ENCODE results near the gene SMAD4.

The SMAD4 gene

DNA sequence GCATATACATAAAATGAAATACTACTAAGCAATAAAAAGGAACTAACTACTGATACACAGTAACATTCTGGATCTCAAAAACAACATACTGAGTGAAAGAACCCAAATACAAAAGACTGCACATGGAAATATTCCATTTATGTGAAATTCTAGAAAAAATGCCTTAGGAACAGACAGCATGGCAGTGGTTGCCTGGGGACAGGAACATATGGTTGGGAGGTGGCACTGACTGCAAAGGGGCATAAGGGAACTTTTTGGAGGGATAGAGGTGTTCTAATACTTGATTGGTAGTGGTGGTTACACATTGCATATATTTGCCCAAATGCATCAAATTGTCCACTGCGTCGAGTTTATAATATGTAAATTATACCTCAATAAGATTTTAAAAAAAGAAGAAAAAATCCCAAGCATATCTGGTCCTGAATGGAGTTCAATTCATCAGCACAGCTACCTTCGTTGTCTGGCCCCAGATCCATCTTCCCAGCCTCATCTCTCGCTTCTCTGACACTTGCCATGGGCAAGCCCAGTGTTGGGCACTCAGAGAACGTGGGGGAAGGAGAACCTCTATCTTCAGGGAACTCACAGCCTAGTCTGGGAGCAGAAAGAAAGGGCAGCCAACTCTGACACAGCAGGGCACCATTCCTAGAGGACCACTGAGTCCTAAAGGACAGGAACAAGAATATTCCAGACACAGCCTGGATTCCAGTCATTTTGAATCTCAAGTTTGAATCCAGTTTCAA lies 8.6 kb upstream of the SMAD4 start:
- no peak overlapping the region for H3K27ac ChIP-seq (ENCODE audit: low read length)
- H3K4me2 ChIP-seq (ENCODE audit: insufficient read depth, low read length) = no peak overlapping the region
- H3K9ac ChIP-seq (ENCODE audit: low read depth, low read length) = no peak overlapping the region
- no peak overlapping the region for H3K4me3 ChIP-seq (ENCODE audit: low read depth in 1 of 2, low read length in 2 of 2)
- no peak overlapping the region for H2AFZ ChIP-seq (ENCODE audit: low read depth, low read length)
- peaks cover 9% of the 10 kb centered on the region for H3K4me1 ChIP-seq (ENCODE audit: insufficient read depth, low read length)
- DNase-seq (no peak), ATAC-seq (ENCODE audit: insufficient read depth, low read depth) (no peak)
- no peaks in the 10 kb centered on the region for H3K9me3 ChIP-seq (ENCODE audit: insufficient read depth, low read length, severe bottlenecking)
- TF ChIP-seq, protein P1, sequence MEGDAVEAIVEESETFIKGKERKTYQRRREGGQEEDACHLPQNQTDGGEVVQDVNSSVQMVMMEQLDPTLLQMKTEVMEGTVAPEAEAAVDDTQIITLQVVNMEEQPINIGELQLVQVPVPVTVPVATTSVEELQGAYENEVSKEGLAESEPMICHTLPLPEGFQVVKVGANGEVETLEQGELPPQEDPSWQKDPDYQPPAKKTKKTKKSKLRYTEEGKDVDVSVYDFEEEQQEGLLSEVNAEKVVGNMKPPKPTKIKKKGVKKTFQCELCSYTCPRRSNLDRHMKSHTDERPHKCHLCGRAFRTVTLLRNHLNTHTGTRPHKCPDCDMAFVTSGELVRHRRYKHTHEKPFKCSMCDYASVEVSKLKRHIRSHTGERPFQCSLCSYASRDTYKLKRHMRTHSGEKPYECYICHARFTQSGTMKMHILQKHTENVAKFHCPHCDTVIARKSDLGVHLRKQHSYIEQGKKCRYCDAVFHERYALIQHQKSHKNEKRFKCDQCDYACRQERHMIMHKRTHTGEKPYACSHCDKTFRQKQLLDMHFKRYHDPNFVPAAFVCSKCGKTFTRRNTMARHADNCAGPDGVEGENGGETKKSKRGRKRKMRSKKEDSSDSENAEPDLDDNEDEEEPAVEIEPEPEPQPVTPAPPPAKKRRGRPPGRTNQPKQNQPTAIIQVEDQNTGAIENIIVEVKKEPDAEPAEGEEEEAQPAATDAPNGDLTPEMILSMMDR (IDR thresholded peaks at IDR 0.05; ENCODE audit: borderline replicate concordance, extremely low read depth, low read length, poor library complexity, severe bottlenecking) = no peak
- no peak for TF ChIP-seq EZH2 (IDR thresholded peaks at IDR 0.05; ENCODE audit: borderline replicate concordance, low read depth, low read length, severe bottlenecking)
- H4K20me1 ChIP-seq (ENCODE audit: insufficient read depth, low read length) = no peaks in the 10 kb centered on the region
- H3K27me3 ChIP-seq (ENCODE audit: insufficient read depth, low read length, poor library complexity) = no peaks in the 10 kb centered on the region
- H3K79me2 ChIP-seq (ENCODE audit: insufficient read depth, low read length) = peaks cover 12% of the 10 kb centered on the region; the same call in 1 of the 2 replicates
- peaks cover 6% of the 10 kb centered on the region for H3K36me3 ChIP-seq (ENCODE audit: insufficient read depth, low read length)

DNA sequence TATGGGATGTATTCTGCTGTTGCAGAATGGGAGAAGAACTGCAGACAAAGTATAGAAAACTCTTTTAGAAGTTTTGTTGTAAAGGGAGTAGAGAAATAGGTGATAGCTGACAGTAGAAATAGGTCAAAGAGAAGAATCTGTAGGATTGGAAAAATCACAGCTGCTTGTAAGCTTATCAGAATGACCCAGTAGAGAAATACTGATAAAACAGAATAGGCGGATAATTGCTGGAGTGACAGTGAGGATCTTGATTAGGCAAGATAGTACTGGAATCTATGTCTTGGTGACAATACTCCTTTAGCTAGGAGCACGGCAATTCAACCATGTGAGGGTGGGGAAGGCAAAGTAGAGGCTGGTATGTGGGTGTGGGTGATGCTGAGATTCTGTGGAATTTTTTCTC lies 4.5 kb upstream of the SMAD4 start:
- DNase-seq (no peak), ATAC-seq (ENCODE audit: insufficient read depth, low read depth) (no peak)
- H3K4me2 ChIP-seq (ENCODE audit: insufficient read depth, low read length) = no peak overlapping the region
- H3K4me3 ChIP-seq (ENCODE audit: low read depth in 1 of 2, low read length in 2 of 2) = no peak overlapping the region
- H3K9ac ChIP-seq (ENCODE audit: low read depth, low read length) = no peak overlapping the region
- no peak for TF ChIP-seq EZH2 (IDR thresholded peaks at IDR 0.05; ENCODE audit: borderline replicate concordance, low read depth, low read length, severe bottlenecking)
- TF ChIP-seq, protein P1 (IDR thresholded peaks at IDR 0.05; ENCODE audit: borderline replicate concordance, extremely low read depth, low read length, poor library complexity, severe bottlenecking) = no peak
- no peaks in the 10 kb centered on the region for H3K9me3 ChIP-seq (ENCODE audit: insufficient read depth, low read length, severe bottlenecking)
- H3K27ac ChIP-seq (ENCODE audit: low read length) = no peak overlapping the region
- peaks cover 36% of the 10 kb centered on the region for H3K4me1 ChIP-seq (ENCODE audit: insufficient read depth, low read length)
- no peaks in the 10 kb centered on the region for H4K20me1 ChIP-seq (ENCODE audit: insufficient read depth, low read length)
- H2AFZ ChIP-seq (ENCODE audit: low read depth, low read length) = no peak overlapping the region
- peaks cover 48% of the 10 kb centered on the region for H3K79me2 ChIP-seq (ENCODE audit: insufficient read depth, low read length)
- H3K36me3 ChIP-seq (ENCODE audit: insufficient read depth, low read length) = peaks cover 13% of the 10 kb centered on the region
- H3K27me3 ChIP-seq (ENCODE audit: insufficient read depth, low read length, poor library complexity) = no peaks in the 10 kb centered on the region

GRCh38 chr18:51028201-51028805 lies 1.7 kb upstream of the SMAD4 start:
- Histone ChIP-seq H3K4me3 (ENCODE audit: low read depth in 1 of 2, low read length in 2 of 2) (peak overlapping the region in 1 of 2 experiments; percentile 67; a peak in 1 of 4 replicates), H3K27me3 (ENCODE audit: insufficient read depth, low read length, poor library complexity) (no peaks in the 10 kb centered on the region), H3K9ac (ENCODE audit: low read depth, low read length) (peak overlapping the region; percentile 91; the same call in 1 of the 2 replicates), H4K20me1 (ENCODE audit: insufficient read depth, low read length) (peaks cover 26% of the 10 kb centered on the region), H3K4me1 (ENCODE audit: insufficient read depth, low read length) (peaks cover 59% of the 10 kb centered on the region), H3K79me2 (ENCODE audit: insufficient read depth, low read length) (peaks cover 76% of the 10 kb centered on the region), H3K36me3 (ENCODE audit: insufficient read depth, low read length) (peaks cover 24% of the 10 kb centered on the region), H3K4me2 (ENCODE audit: insufficient read depth, low read length) (peak overlapping the region; percentile 69), H2AFZ (ENCODE audit: low read depth, low read length) (no peak overlapping the region), H3K27ac (ENCODE audit: low read length) (peak overlapping the region; percentile 9; the same call in 1 of the 2 replicates), H3K9me3 (ENCODE audit: insufficient read depth, low read length, severe bottlenecking) (no peaks in the 10 kb centered on the region)
- ATAC-seq (ENCODE audit: insufficient read depth, low read depth) (no peak), DNase-seq (peak; percentile 20)
- TF ChIP-seq, protein P1 (IDR thresholded peaks at IDR 0.05; ENCODE audit: borderline replicate concordance, extremely low read depth, low read length, poor library complexity, severe bottlenecking) = peak; percentile 41
- no peak for TF ChIP-seq EZH2 (IDR thresholded peaks at IDR 0.05; ENCODE audit: borderline replicate concordance, low read depth, low read length, severe bottlenecking)
